Spleen (tissue), 11 donors: Measurements from ENCODE around the gene GAREM1. TPM values are rescaled to one million over a fixed set of nuclear protein-coding genes. Genes with fewer than 3 reads are reported as not detected.
"Not testable (repeated sequence)": the region's sequence is repeated elsewhere in the genome, so short reads cannot be mapped to it uniquely, and the experiment has no call there.

Experiments
- DNase-seq: peaks from one replicate; pipeline ENCODE4 v3.0.0-alpha.2; 2020
- H3K27ac ChIP-seq, 8 donors: fragments of 200-600 bp; sonication (generic) in 7 of 8; 1 replicate in 4 of 8; 2 replicates in 4 of 8; pipeline versions ENCODE4 v1.5.0 to v1.8.0; 2016 to 2021; ENCODE audit warnings: inconsistent platforms in 4 of 8, mild to moderate bottlenecking in 4 of 8, moderate library complexity in 1 of 8
- H3K27me3 ChIP-seq, 7 donors: fragments of 200-600 bp; sonication (generic) in 6 of 7; replicated peaks in 1 of 7; 1 replicate in 4 of 7; 2 replicates in 3 of 7; pipeline versions ENCODE4 v1.5.0 to v1.8.0; 2016 to 2021; ENCODE audit warnings: inconsistent platforms in 3 of 7, mild to moderate bottlenecking in 1 of 7
- H3K36me3 ChIP-seq, 6 donors: fragments of 200-600 bp; sonication (generic) in 5 of 6; 1 replicate in 4 of 6; 2 replicates in 2 of 6; pipeline versions ENCODE4 v1.5.0 to v1.8.0; 2016 to 2021; ENCODE audit warnings: inconsistent platforms in 2 of 6
- H3K4me1 ChIP-seq, 6 donors: fragments of 200-600 bp; sonication (generic) in 5 of 6; 1 replicate in 3 of 6; 2 replicates in 3 of 6; pipeline versions ENCODE4 v1.5.0 to v1.8.0; 2016 to 2021; ENCODE audit warnings: inconsistent platforms in 3 of 6
- H3K4me3 ChIP-seq, 8 donors: fragments of 200-600 bp; sonication (generic) in 7 of 8; 1 replicate in 4 of 8; 2 replicates in 4 of 8; pipeline versions ENCODE4 v1.5.0 to v1.8.0; 2016 to 2021; ENCODE audit warnings: inconsistent platforms in 4 of 8, mild to moderate bottlenecking in 4 of 8, moderate library complexity in 2 of 8
- H3K9me3 ChIP-seq, 8 donors: fragments of 200-600 bp; sonication (generic) in 7 of 8; 1 replicate in 4 of 8; 2 replicates in 4 of 8; pipeline versions ENCODE4 v1.5.0 to v1.8.0; 2016 to 2021; ENCODE audit warnings: inconsistent platforms in 4 of 8
- POLR2A ChIP-seq, 3 donors: fragments of 450-650 bp; IDR thresholded peaks; one replicate each; pipeline ENCODE4 v1.5.1; 2017; ENCODE audit warnings: antibody characterized with exemption in 3 of 3, mild to moderate bottlenecking in 1 of 3
- POLR2AphosphoS5 ChIP-seq, 3 donors: sonication (generic); formaldehyde crosslinking; IDR thresholded peaks; one replicate each; pipeline ENCODE4 v1.5.1; 2017; ENCODE audit warnings: antibody characterized with exemption in 3 of 3
- WGBS, 5 donors: extraction: QIAGEN DNeasy Blood & Tissue Kit in 3 of 5; methylation state at CpG; one replicate each; pipeline versions ENCODE4 v1.1.5 to v1.1.7; 2013 to 2018; 5-methylcytosine and 5-hydroxymethylcytosine counted together
- intact Hi-C: fragments of 100-400 bp; cut with DNase I; formaldehyde crosslinking; loops from one replicate; pipeline ENCODE4 v1.15.0; 2023; ENCODE audit warnings: low total_unique reads
- polyA plus RNA-seq, 3 donors: library from polyadenylated mRNA; stranded (reverse); fragments of 200-250 nt; gene quantifications; one replicate each; pipeline ENCODE4 v1.2.1, GENCODE V29; 2013
- total RNA-seq, 7 donors: library from RNA; depleted of rRNA in 3 of 7; stranded (reverse); fragments of >200 nt in 3 of 7; fragmentation: NEBNext Ultra II Directional in 4 of 7; extraction: Animal tissue kit (Norgen Biotek cat#: 25700) in 4 of 7; gene quantifications; one replicate each; pipeline versions ENCODE4 v1.1.0 to v1.2.1, GENCODE V29; 2016 to 2021
- TF ChIP-seq, protein P1 (sequence below), 11 experiments: fragments of 200-600 bp in 7 of 11; fragments of 450-650 bp in 4 of 11; sonication (generic) in 4 of 11; IDR thresholded peaks in 8 of 11; conservative IDR thresholded peaks in 3 of 11; 1 replicate in 7 of 11; 2 replicates in 4 of 11; pipeline versions ENCODE4 v1.4.0 to v1.8.0; 2016 to 2021; ENCODE audit warnings: antibody characterized with exemption in 11 of 11, inconsistent platforms in 4 of 11, mild to moderate bottlenecking in 1 of 11
- donor health status: healthy with polysubstance abuse.
- donor health status: DM: no; HTN: no; CAD: no; lungs with moderate emphysema.
- donor health status: DM: no; HTN: no; CAD: no.
- donor health status: Bipolar disorder and iron deficiency.
- donor health status: healthy.
- donor health status: DM: no; HTN: no; CAD: no.
- donor health status: DM: yes; HTN: yes; CAD: no.

The GAREM1 gene
- total and polyA plus RNA-seq, 10 donors = 0.20 to 8.2 (median 3.5) TPM

DNA sequence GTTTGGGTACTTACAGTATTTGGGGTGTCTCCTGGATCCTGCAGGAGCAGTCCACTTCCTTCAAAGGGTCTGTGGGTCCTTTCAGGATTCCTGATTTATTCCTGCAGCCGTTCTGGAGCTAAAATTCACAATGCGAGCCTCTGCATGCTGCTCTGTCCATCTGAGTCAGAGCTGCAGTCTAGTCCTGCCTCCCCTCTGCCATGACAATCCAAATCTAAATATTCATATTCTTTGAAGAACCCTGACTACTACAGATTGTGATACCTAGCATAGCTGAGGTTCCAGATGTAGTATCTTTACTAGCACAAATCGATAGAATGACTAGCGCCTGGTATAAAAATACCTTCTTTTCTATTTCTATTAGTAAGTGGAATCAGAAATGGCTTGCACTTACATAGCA lies 31.3 kb upstream of the GAREM1 start:
- peaks cover 0 to 12% (median 0%) of the 10 kb centered on the region in 7 donors for H3K27me3 ChIP-seq
- no peaks in the 10 kb centered on the region for H3K36me3 ChIP-seq
- no peaks in the 10 kb centered on the region for H3K4me1 ChIP-seq
- no peak overlapping the region for H3K27ac ChIP-seq
- intact Hi-C loops = no loop called here
- DNase-seq = no peak
- TF ChIP-seq, protein P1, sequence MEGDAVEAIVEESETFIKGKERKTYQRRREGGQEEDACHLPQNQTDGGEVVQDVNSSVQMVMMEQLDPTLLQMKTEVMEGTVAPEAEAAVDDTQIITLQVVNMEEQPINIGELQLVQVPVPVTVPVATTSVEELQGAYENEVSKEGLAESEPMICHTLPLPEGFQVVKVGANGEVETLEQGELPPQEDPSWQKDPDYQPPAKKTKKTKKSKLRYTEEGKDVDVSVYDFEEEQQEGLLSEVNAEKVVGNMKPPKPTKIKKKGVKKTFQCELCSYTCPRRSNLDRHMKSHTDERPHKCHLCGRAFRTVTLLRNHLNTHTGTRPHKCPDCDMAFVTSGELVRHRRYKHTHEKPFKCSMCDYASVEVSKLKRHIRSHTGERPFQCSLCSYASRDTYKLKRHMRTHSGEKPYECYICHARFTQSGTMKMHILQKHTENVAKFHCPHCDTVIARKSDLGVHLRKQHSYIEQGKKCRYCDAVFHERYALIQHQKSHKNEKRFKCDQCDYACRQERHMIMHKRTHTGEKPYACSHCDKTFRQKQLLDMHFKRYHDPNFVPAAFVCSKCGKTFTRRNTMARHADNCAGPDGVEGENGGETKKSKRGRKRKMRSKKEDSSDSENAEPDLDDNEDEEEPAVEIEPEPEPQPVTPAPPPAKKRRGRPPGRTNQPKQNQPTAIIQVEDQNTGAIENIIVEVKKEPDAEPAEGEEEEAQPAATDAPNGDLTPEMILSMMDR (IDR thresholded peaks at IDR 0.05 in 8 of 11, conservative IDR thresholded peaks at IDR 0.05 in 3 of 11) = no peak
- TF ChIP-seq POLR2AphosphoS5 (IDR thresholded peaks at IDR 0.05) (no peak), POLR2A (IDR thresholded peaks at IDR 0.05) (no peak)
- H3K4me3 ChIP-seq = no peak overlapping the region
- H3K9me3 ChIP-seq = peaks cover 0 to 6% (median 0%) of the 10 kb centered on the region in 8 donors
- WGBS, 5 donors = 86 to 94% (median 92%) methylated on average over 4 of the region's 4 CpGs

- H3K36me3 ChIP-seq, H3K27ac ChIP-seq, H3K4me1 ChIP-seq, intact Hi-C loops, H3K4me3 ChIP-seq, H3K9me3 ChIP-seq, DNase-seq: not testable (repeated sequence)
- H3K27me3 ChIP-seq = peaks cover 0 to 12% (median 0%) of the 10 kb centered on the region in 7 donors
- WGBS, 5 donors = 70 to 79% (median 75%) methylated on average over 2 of the region's 2 CpGs
Observed at GRCh38 chr18:32501242-32501641, 30.6 kb upstream of the GAREM1 start.

DNA sequence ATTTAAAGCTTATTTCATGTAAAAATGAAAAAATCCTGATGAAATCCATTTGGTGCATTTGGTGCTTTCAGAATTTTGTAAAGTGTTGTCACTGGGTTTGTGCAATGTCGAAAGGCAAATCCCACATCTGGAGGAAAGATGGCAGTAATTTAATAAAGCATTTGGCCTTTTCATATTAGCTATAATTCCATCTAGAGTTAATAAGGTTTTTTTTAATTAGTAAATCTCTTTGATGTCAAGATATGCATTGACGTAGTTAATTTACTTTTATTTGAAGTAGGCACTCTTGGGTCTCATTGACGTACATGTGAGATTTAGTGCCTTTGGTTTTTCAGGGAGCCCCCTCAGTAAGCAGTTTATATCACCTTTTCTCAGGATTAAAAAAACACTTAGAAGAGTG lies 12.3 kb upstream of the GAREM1 start:
- H3K9me3 ChIP-seq = no peaks in the 10 kb centered on the region
- H3K27me3 ChIP-seq = peaks cover 0 to 8% (median 0%) of the 10 kb centered on the region in 7 donors
- WGBS, 5 donors = 73 to 93% (median 89%) methylated on average over 3 of the region's 3 CpGs

GRCh38 chr18:32482117-32482516 lies 11.4 kb upstream of the GAREM1 start:
- no peak for DNase-seq
- 80 to 90% (median 82%) methylated on average over 2 of the region's 2 CpGs for WGBS, 5 donors
- H3K4me3 ChIP-seq = no peak overlapping the region
- H3K36me3 ChIP-seq = no peaks in the 10 kb centered on the region
- TF ChIP-seq POLR2AphosphoS5 (IDR thresholded peaks at IDR 0.05) = no peak
- TF ChIP-seq, protein P1 (IDR thresholded peaks at IDR 0.05 in 8 of 11, conservative IDR thresholded peaks at IDR 0.05 in 3 of 11) = no peak
- TF ChIP-seq POLR2A (IDR thresholded peaks at IDR 0.05) = no peak
- peaks cover 0 to 8% (median 0%) of the 10 kb centered on the region in 7 donors for H3K27me3 ChIP-seq
- H3K9me3 ChIP-seq = no peaks in the 10 kb centered on the region
- no peak overlapping the region for H3K27ac ChIP-seq
- H3K4me1 ChIP-seq = no peaks in the 10 kb centered on the region
- intact Hi-C loops = no loop called here

More for the DNA sequence above, 12.3 kb upstream of the GAREM1 start:
- Histone ChIP-seq H3K36me3 (no peaks in the 10 kb centered on the region), H3K27ac (no peak overlapping the region), H3K4me1 (no peaks in the 10 kb centered on the region), H3K4me3 (no peak overlapping the region)
- no peak for DNase-seq
- intact Hi-C loops = no loop called here
- TF ChIP-seq, protein P1 (IDR thresholded peaks at IDR 0.05 in 8 of 11, conservative IDR thresholded peaks at IDR 0.05 in 3 of 11) = no peak
- TF ChIP-seq POLR2AphosphoS5 (IDR thresholded peaks at IDR 0.05) (no peak), POLR2A (IDR thresholded peaks at IDR 0.05) (no peak)

GRCh38 chr18:32480581-32480980 lies 9.9 kb upstream of the GAREM1 start:
- TF ChIP-seq POLR2AphosphoS5 (IDR thresholded peaks at IDR 0.05) = no peak
- TF ChIP-seq, protein P1 (IDR thresholded peaks at IDR 0.05 in 8 of 11, conservative IDR thresholded peaks at IDR 0.05 in 3 of 11) = no peak
- no peak for TF ChIP-seq POLR2A (IDR thresholded peaks at IDR 0.05)
- Histone ChIP-seq H3K27me3 (peaks cover 0 to 8% (median 0%) of the 10 kb centered on the region in 7 donors), H3K27ac (no peak overlapping the region), H3K36me3 (no peaks in the 10 kb centered on the region), H3K9me3 (no peaks in the 10 kb centered on the region), H3K4me3 (no peak overlapping the region), H3K4me1 (no peaks in the 10 kb centered on the region)
- WGBS, 5 donors = 46 to 64% (median 57%) methylated on average over 1 of the region's 1 CpG
- intact Hi-C loops = no loop called here
- no peak for DNase-seq
